Esophagus mucosa (tissue), 1 donor: ENCODE data around the gene CTBP1. TPM values are rescaled to one million over a fixed set of nuclear protein-coding genes. Genes with fewer than 3 reads are reported as not detected.

ENCODE experiments used
- ATAC-seq: fragments of 200-7000 bp; cut with Tn5 transposase; one replicate; pipeline ENCODE4 v1.9.1; 2020
- total RNA-seq: library from RNA; stranded (reverse); gene quantifications from one replicate; pipeline ENCODE4 v1.2.4, GENCODE V29; 2023
- donor health status: DM: yes; HTN: yes; CAD: no.

CTBP1 gene
- total RNA-seq, 1 donor from 2014 or later: 89.4 TPM

GRCh38 chr4:1172228-1172851 is 76.6 kb downstream of the CTBP1 start, which contains the start of gene SPON2:
Gene SPON2 (minus strand): TSS chr4:1172583.
- ATAC-seq: peak; percentile 12

DNA sequence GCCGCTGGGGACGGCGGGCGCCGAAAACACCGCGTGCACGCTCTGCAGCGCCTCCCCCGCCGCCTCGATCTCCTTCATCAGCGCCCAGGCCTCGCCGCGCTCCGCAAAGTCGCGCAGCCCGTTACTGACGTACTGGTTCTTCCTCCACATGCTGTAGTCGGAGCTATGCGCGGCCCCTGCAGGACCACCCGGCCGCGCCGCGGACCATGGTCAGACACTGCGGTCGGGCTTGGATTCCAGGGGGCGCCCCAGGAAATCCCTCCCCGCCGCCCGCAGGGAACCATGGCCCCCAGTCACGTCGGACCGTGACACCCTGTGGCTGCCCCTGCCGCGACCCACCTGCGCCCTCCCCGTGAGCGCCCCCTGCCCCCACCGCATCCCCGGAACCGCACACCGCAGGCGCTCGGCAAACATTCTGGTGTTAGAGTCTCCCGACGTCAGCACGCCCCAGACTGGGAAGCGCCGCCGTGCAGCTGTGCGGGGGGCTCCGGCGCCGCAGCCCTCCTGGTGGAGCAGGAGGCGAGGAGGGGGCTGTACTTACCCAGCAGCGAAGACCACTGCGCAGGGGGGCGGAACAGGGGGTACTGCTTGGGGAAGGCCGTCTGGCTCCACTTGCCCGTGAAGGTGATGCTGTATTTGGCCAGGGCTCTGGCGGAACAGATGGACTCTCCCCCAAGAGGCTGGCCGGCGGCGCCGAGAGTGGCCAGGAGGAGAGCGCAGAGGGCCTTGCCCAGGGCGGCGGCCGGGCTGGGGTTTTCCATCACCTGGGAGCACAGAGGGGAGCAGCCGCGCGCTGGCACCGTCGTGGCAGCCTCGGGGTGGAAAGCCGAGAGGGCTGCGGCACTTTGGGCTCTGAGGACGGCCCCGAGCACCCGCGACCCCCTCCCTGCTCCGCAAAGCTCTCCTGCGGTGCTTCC is 77.4 kb downstream of the CTBP1 start:
- ATAC-seq: no peak

GRCh38 chr4:1170976-1171310 is 78.0 kb downstream of the CTBP1 start:
- ATAC-seq: no peak

DNA sequence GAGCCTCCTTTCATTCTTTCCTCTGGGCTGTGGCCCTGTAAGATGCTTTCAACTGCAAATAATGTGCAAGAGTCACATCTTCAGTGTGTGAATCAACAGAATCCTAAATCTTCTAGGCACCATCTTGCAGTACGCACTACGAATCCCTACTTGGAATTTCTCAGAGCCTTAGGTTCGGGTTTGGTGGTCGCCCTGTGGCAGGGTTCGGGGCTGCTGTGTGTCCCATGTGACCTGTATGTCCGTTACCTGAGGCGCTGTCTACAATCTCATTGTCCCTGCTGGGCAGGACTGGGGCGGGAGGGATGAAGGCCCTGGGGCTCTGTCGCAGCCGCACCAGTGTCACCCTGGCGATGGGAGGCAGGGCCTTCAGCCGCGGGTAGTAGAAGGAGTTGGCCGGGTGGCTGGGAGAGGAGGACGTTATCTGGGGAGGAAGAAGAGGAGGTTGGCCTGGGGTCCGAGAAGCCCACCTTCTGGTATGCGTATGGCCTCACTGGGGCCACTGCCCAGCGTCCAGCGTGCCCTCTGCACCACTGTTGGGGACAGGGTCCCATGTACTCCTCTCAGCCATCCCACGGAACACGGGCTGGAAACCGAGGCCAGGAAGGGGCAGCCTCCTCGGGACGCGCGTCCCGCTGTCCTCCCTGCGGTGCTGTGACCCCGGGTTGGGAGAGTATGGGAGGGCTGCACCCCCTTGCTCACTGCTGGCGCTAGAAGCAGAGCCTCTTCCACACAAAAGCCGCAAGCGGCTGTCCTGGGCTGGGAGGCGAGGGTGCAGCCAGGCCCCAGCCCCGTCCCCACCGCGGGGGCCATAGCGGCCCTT is 78.6 kb downstream of the CTBP1 start:
- no peak for ATAC-seq

GRCh38 chr4:1169691-1170096 is 79.2 kb downstream of the CTBP1 start:
- no peak for ATAC-seq

- ATAC-seq: no peak
Measured at GRCh38 chr4:1169171-1169671, 79.7 kb downstream of the CTBP1 start.

- ATAC-seq: no peak
Measured at GRCh38 chr4:1168191-1169101, 80.5 kb downstream of the CTBP1 start.

DNA sequence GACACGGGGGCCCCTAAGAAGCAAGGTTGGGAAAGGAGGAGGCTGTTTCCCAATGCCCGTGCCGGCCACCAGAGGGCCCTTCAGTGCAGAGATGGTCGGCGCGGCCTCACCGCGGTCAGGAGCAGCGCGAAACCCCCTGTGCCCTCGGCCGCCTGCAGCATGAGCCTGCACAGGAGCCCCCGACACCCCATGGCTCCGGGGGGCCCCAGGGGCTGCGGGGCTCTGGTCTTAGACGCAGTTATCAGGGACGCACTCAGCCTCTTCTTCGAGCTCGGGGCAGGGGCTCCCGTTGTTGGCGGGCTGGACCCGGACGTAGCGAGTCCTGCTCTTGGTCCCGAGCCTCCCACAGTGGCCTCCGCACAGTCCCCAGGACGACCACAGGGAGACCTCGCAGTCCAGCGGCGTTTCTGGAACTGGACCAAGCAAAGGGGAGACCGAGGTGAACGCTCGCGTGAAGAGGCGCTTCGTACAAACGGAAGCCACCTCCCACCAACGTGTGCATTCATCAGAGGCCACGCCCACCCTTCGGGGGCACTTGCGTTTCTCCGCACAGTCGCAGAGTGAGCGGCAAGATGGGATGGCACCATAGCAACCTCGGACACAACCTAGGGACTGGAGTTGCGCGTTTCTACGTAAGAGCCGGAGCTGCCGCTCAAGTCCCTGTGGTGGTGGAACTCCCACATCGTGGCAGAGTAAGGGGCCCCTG is 81.5 kb downstream of the CTBP1 start:
- peak; percentile 68 for ATAC-seq

- peak; percentile 2 for ATAC-seq
Measured at GRCh38 chr4:1166509-1167243, 82.3 kb downstream of the CTBP1 start.

DNA sequence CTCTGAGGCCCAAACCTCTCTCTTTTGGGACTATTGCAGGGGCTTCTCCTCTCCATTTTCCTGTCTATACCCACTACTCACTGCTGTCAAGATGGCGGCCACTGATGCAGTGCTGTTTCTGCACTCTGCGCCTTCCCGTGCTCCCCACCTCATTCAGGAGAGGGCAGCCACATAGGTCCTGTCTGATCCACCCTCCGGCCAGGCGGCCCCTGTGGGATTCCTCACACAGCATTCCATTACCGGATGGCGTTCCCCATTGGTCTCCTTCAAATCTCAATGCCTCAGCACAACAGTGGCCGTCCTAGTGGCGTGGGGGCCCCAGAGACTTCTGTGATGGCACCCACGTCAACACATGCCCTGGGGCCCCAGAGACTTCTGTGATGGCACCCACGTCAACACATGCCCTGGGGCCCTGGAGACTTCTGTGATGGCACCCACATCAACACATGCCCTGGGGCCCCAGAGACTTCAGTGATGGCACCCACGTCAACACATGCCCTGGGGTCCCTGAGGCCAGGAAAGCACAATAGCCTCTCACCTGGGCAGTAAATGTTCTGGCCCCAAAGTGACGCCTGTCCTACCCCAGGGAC is 83.9 kb downstream of the CTBP1 start:
- no peak for ATAC-seq

DNA sequence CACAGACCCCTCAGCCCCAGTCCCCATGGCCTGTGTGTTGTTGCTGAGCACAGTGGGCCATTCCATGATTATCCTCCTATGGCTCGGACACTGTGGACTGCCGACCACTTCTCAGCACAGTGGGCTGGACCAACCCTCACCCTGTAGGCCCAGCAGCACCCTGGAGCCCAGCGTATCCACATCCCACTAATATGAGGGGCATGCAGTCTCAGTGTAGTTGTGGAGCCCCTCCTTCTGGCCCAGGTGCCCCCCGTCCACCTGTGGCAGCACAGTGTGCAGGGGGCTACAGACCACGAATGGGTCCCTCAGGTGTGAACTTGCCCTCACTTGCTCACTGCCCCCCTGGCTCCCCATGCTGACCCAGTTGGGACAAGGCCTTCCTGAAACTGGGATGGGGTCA is 84.5 kb downstream of the CTBP1 start:
- no peak for ATAC-seq

GRCh38 chr4:1164040-1164439 is 84.9 kb downstream of the CTBP1 start:
- ATAC-seq: no peak

Other genes with a start within 250 kb of the CTBP1 start
- gene FGFRL1, start 237.5 kb downstream of the CTBP1 start, total RNA-seq: 2.2 TPM
- 1.4 TPM for gene RNF212, start 135.6 kb downstream of the CTBP1 start, total RNA-seq
- gene SPON2, start 76.5 kb downstream of the CTBP1 start, total RNA-seq: 9.4 TPM
- 59.4 TPM for gene MAEA, start 40.8 kb upstream of the CTBP1 start, total RNA-seq
- gene UVSSA, start 98.1 kb upstream of the CTBP1 start, total RNA-seq: 11.0 TPM
- not detected for gene NKX1-1, start 157.3 kb upstream of the CTBP1 start, total RNA-seq